Stimulated activated CD8-positive, alpha-beta memory T cell treated with anti-CD3 and anti-CD28 coated beads, Interleukin-15, amount 100 ng/mL, for 1 hour (primary cell): ENCODE data around the gene COPE.
A peak's percentile ranks its signal among the peaks of the same experiment; 100 is the strongest.
"Not testable (repeated sequence)": the region's sequence is repeated elsewhere in the genome, so short reads cannot be mapped to it uniquely, and the experiment has no call there.

Source experiments
- DNase-seq: peaks from one replicate; pipeline ENCODE4 v3.0.0-alpha.2; 2020; ENCODE audit warnings: low read depth

The COPE gene

DNA sequence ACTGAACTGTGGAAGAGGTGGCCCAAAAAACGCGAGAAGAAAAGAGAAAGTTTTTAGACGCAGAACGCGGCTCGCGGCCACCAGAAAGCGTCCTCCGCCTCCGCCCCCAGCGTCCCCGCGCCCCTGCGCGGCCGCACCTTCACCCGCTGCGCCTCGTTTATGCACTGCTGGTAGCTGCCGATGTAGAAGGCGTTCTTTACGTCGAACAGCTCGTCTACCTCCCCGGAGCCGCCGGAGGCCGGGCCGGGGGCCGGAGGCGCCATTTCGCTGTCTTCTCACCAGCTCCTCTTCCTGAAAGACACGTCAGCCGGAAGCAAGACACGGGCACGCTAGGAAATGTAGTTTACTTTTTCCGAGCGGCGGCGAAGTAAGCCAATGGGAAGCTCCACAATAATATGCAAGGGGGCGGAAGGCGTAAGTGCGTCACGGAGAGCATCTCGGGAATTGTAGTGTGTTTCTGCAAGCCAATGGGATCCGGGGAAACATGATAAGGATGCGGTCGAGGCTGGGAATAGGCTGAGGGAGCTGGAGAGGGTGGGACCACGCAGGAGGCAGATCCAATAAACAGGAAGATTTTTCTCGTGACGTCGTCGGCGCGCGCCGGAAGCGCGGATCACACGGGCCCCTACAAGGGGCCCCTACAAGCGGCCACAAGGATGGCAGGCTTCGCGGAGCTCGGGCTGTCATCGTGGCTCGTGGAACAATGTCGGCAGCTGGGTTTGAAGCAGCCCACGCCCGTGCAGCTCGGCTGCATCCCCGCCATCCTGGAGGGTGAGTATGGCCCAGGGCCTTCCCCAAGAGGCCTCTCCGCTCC is at the start of gene COPE, which contains the start of gene DDX49:
Gene COPE, minus strand, starts transcription at position 302 of the 814 bp plus-strand sequence. Its CDS starts 39 bp downstream, at position 263.
Gene DDX49, plus strand, starts transcription at position 630 of the 814 bp plus-strand sequence. Its CDS starts 27 bp downstream, at position 657.
- DNase-seq, result peak; percentile 94

DNA sequence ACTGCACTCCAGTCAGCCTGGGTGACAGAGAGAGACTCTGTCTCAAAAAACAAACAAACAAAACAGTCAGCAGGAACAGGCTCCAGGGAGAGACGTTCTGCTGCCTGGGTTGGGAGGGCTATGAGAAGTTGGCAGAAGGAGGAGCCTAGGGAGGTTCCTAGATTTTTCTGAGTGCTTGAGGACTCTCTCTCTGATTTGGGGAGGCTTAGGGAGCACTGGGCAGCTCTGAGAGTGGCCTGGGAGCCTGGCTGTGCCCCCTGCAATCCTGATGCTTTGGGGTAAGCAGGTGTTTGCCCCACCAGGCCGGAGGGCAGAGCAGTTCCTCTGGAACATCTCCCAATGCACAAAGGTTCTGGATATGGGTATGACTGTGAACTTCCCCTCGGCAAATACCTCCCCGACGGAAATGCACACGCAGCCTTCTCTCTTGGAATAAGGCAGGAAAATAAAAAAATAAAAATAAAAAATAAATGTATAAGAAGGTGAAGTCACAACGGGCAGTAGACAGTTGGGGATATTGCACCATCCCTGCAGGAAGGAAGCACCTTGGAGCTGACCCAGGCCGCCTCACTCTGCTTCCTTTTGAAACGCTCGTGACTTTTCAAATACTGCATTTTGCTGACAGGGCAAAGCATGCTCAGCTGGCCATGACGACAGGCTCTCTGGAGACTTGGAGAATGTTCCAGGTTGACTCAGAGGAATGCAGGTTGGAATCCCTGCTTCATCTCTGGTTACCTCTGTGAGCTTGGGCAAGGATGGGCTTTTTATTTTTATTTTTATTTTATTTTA is 48.4 kb upstream of the COPE start:
- no peak for DNase-seq

DNA sequence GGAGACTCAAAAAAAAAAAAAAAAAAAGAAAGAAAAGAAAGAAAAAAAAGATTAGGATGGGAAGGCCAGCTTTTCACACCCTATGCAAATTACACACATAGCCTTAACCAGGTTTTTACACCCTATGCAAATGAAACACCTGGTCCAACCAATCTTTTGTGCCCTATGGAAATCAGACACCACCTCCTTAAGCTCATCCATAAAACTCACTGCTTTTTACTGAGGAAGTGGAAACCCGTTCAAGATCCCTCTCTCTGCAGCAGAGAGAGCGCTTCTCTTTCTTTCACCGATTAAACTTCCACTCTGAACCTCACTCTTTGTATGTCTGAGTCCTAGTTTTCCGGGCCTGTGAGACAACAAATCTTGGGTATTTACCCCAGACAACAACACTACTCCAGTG is 47.1 kb upstream of the COPE start:
- no peak for DNase-seq

DNA sequence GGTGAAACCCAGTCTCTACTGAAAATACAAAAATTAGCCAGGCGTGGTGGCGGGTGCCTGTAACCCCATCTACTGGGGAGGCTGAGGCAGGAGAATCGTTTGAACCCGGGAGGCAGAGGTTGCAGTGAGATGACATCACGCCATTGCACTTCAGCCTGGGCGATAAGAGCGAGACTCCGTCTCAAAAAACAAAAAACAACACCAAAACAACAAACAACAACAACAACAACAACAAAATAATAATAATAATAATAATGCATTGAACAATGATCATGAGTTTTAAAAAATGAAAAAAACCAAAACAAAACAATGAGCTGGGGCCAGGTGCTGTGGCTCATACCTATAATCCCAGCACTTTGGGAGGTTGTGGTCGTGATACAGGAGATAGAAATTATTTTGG is 44.9 kb upstream of the COPE start:
- DNase-seq, result no peak

DNA sequence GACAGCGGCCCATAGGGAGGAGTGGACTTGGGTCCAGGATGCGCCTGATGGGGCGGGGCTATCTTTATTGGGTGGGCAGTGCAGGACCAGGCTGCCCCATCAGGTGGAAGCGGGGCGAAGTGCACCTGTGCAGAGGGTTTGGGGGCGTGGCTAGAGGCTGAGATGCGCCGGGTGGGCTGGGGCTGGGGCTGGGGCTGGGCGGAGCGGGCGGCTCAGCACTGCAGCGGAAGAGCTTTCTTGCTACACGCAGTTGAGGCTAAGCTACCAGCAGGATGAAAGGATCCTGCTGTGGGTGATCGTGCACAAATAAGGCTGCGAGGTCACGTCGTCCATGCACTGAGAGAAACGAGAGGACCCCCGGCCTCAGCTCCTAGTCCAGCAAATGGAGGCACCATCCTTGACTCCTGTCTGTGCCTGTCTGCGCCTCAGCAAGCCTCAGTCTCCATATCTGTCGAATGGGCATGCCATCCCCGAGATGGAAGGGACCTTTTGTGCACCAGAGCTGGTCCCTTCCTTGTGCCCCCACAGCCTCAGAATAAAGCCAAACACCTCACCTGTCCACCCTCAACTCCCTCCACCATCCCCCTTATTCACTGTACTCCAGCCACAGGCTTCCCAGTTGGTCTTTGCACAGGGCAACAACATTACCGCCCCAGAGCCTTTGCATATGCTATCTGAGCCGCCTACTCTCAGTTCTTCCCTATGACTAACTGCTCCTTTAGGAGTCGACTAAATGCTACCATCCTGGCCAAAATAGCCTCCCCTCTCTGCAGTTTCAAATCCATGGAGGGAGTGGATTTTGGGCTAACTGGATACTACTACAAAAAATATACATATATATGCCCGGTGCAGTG is 42.8 kb upstream of the COPE start:
- no peak for DNase-seq

DNA sequence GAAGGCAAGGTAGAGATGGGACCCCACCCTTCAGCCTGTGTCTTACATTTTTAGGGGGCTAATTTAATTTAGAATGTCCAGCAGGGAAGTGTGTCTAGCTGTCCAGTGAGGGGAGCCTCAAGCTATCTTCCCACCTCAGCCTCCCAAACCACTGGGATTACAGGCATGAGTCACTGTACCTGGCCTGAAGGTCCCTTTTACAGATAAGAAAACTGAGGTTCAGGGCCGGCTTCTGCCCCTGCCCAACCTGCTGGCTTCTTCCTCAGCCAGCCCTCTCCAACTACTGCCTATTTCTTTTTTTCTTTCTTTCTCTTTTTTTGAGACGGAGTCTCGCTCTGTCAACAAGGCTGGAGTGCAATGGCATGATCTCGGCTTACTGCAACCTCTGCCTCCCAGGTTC is 41.2 kb upstream of the COPE start:
- DNase-seq, result no peak

DNA sequence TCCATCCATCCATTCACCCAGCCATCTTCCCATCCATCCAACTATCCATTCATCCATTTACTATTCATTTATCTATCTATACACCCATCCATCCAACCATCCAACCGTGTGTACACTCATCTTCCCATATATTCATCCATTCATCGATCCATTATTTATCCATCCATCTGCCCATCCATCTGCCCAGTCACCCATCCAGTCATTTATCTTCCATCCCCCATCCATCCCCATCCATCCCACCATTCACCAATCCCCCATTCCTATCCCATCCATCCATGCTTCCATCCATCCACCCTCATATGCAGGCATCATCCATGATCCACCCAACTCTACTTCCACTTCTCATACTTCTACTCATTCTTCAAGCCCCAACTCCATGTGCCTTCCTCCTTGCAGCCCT is 35.9 kb upstream of the COPE start:
- no peak for DNase-seq

DNA sequence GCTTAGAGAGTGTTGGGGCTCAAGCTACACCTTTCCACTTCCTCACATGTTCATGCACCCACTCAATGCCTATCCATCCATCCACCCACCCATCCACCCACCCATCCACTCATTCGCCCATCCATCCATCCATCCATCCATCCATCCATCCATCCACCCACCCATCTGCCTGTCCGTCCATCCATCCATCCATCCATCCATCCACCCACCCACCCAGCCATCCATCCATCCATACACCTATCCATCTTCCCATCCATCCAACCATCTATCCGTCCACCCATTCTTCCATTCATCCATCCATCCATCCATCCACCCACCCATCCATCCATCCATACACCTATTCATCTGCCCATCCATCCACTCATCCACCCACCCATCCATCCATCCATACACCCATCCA is 34.9 kb upstream of the COPE start:
- no peak for DNase-seq

DNA sequence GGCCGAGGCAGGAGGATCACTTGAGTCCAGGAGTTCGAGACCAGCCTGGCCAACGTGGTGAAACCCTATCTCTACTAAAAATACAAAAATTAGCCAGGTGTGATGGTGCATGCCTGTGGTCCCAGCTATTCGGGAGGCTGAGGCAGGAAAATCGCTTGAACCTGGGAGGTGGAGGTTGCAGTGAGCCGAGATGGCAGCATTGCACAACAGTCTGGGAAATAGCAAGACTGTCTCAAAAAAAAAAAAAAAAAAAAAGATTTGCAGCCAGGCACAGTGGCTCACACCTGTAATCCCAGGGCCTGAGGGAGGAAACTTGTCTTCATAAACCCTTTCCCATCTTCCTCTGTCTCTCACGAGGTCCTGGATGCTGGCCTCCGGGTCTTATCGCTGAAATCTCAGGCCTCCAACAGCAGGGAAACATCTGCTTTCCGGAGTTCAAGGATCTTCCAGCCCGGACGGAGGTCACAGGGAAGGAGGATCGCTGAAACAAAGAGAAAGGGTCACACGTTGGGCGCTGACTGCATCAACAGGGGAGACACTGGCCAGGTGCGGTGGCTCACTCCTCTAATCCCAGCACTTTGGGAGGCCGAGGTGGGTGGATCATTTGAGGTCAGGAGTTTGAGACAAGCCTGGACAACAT is 33.3 kb upstream of the COPE start:
- not testable (repeated sequence) for DNase-seq

DNA sequence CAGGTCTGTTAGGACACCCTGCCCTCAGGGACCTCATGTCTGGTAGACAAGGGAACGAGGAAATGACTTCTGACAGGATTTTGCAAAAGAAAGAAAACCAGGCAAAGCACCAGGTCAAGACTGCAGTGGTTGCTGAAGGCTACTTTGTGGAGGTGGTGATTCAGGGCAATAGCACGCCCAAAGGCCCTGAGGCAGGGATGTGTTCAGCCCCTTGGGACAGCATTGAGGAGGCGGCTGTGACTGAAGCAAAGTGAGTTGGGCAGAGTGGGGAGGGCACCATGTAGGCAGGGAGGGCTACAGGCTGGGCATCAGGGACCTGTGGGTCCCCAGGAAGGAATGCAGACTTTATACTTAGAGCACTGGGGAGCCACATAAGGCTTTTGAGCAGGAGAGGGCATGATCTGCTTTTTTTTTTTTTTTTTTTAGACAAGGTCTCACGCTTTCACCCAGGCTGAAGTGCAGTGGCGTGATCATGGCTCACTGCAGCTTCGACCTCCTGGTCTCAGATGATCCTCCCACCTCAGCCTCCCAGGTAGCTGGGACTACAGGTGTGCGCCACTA is 32.6 kb upstream of the COPE start:
- DNase-seq, result no peak

DNA sequence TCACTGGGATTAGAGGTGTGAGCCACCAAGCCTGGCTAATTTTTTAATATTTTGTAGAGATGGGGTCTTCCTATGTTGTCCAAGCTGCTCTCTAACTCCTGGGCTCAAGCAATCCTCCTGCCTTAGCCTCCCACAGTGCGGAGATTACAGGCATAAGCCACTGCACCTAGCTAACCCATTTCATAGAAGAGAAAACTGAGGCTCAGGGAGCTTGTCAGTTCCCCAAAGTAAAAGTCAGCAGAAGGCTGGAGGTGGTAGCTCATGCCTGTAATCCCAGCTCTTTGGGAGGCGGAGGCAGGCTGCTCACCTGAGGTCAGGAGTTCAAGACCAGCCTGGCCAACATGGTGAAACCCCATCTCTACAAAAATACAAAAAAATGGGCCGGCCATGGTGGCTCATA is 30.7 kb upstream of the COPE start:
- no peak for DNase-seq

DNA sequence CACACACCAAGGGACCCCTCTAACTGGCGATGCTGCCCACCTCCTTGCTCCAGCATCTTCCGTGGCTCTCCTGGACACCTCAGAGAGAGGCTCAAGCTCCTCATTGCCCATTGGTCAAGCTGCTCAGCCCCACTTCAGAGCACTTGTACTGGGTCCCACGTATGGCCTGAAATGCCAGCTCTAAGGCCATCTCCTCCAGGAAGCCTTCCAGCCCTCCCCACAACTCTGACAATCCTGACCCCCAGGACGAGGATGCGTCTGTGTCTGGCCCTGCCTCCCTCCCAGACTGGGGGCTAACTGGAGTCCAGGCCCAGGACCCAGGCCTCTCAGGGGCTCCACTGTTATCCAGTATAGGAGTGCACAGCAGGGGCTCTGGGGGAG is 29.8 kb upstream of the COPE start:
- DNase-seq, result no peak

DNA sequence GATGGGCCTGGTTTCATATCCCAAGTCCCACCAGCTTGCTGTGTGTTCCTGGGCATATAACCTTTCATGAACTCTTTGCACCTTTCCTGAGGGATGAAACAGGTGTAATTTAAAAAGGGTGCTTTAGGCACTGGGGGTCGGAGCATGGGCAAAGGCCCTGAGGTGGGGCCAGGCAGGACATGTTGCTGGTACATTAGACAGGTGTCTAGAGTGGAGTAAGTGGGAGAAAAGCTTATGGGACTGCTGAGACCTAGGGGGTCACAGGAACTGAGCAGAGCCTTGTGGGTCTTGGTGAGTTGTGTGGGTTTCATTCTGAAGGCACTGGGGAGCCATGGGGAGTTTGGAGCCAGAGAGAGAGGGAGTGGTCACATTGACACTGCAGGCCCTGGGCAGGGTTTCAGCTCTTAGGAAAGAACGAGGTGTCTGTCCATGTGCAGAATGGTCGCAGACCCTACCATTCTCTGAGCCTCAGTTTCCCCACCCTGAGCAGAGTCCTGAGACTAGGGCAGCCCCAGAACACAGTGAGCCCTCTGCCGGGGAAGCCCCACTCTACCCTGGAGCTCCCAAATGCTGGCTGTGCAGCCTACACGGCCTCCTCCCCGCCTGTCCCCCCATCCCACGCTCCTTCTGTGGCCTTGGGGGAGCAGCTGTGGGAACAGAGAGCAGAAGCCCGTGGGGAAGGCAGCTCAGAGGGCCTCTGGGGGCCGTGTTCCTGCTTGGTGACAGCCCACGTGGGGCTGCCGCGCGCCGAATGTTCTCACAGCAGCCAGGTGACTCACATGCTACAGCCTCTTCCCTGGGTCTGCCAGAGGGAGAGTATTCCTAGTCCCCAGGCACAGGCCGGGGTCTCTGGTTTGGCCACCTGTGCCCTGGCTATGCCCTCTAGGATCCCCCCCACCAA is 29.1 kb upstream of the COPE start:
- no peak for DNase-seq

DNA sequence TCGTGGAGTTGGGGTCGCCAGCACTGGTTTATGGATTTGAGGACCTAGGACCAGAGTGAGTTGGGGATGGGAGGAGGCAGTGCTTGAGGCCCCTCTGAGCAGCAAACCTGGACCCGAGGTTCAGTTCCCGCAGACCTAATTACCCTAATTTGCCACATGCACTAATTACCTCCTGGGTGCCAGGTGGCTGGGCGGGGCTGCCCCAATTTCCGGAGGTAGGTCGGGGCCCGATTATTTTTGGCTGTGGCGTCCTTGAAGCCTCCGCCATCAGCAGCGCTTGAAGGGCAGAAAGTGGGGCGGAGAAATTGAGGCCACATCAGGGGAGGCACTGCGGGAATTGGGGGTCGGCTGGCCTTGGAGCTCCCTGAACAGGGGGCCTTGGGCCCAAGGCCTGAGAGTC is 27.7 kb upstream of the COPE start:
- DNase-seq, result no peak

DNA sequence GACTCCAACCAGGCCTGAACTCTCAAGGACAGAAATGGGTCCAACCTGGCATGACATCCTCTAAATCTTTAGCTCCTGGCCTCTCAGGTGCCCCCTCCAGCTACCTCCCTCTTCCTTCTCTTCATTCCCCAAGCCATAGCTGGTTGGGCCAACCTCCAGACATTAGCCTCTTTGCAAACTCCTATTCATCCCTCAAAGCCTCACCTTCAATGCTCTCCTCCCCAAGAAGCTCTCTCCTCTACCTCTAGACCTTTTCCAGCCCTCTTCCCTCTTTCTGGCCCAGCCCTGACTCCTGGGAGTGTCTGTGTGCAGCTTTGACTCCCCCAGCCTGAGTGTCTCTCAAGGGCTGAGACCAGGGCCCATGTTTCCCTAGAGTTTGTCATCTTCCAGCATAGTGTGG is 27.1 kb upstream of the COPE start:
- DNase-seq, result no peak

DNA sequence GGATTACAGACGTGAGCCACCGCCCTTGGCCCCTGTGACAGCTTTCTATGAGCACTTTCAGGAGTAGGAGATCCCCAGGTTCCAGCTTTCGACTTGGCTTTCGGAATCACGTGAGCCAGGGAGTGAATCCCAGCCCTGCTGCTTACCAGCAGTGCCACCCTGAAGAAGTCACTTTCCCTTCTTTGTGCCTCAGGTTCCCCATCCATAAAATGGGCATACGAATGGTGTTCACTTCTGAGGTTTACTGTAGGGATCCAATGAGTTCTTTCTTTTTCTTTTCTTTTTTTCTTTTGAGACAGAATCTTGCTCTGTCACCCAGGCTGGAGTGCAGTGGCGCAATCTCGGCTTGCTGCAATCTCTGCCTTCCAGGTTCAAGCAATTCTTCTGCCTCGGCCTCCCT is 26.1 kb upstream of the COPE start:
- no peak for DNase-seq

DNA sequence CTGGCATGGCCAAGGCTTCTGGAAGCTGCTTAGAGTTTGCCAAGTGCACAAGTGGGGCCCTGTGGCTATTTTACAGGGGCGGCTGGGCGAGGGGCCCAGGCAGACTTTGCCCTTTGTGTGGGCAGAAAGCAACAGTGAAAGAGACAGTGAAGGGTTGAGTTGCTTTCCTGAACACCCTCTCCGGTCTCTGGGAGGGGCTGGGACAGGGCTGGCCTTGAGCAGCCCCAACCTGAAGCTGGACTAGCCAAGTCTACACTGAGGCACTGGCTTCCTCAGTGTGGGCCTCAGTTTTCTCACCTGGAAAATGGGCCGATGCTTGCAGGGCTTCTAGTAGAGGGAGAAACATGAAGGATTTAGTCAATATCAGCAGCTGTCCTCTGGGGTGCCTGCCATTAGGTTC is 24.3 kb upstream of the COPE start:
- DNase-seq, result no peak

DNA sequence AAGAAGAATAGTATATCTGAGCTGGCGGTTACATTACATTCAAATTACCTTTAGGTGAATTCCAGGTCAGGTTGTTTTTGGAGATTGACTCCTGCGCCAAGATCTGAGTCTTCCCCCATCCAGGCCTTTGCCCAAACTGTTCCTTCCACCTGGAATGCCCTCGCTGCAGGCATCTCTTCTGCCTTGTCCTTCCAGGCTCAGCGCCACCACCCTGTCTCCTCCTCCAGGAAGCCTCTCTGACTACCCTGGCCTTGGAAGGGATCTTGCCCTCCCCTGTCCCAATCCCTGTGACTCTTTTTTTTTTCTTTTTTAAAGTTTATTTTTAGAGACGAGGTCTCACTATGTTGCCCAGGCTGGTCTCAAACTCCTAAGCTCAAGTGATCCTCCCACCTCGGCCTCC is 23.5 kb upstream of the COPE start:
- no peak for DNase-seq

DNA sequence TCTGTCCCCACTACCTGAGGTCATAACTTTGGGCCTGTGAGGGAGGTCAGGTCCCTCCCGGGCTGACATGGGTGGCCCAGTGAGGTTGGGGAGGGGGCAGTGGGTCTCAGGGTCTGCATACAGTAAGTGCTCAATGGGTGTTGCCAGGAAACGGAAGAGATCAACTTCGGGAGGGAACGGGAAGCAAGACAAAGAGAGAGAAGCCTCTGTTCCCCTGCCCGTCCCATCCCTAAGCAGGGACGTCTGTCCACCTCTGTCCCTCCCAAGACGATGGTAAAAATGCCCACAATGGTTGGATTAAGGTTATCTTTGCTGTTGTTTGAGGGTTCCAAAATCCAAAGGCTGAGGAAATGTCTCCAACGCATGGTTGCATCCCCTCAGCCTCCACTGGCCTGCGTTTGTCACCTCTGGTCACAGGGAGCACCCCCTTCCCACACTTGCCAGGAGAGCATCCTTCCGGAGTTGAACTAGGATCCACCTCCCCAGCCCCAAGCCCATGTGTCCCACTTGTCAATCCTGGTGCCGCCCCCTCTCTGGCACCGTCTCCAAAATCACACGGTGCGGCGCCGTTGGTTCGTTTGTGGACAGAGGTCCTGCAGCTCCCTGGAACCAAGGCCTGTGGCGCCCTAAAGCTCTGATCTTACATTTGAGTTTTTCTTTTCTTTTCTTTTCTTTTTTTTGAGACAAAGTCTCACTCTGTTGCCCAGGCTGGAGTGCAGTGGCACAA is 22.6 kb upstream of the COPE start:
- no peak for DNase-seq
